Measurements from ENCODE around the gene DCAF11. TPM values are rescaled to one million over a fixed set of nuclear protein-coding genes. Genes with fewer than 3 reads are reported as not detected.

Gene DCAF11
- total RNA-seq, 1 donor from 2014 or later: 80.3 TPM

DNA sequence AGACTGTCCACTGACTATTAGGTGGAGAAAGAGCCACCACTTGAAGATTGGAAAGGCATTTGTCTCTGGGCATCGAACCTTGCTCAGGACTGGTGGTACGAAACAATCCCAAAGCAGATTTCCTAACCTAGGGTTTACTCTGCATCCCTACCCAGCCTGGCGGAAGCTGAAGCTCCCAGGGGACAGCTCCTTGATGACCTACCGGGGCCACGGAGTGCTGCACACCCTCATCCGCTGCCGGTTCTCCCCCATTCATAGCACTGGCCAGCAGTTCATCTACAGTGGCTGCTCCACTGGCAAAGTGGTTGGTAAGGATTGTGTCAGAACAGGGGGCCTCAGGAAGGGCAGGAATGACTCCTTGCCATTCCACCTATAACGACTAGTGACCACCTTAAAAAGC lies 6.6 kb downstream of the DCAF11 start:
- DNase-seq: no peak

DNA sequence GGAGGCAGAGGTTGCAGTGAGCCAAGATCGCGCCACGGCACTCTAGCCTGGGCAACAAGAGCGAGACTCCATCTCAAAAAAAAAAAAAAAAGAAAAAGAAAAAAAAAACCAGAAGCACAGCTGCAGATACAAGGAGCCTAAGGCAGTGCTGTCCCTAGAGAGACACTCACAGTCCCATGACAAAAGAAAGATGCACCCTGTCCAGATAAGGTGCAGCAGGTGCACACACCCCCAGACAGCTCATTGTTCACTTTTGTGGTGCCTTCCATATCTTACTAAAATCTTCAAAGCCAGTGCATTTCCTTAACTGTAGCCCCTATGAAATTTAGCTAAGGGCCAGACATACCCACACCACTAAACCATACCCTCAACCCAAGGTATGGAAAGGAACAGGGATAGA lies 7.8 kb downstream of the DCAF11 start:
- no peak for DNase-seq

DNA sequence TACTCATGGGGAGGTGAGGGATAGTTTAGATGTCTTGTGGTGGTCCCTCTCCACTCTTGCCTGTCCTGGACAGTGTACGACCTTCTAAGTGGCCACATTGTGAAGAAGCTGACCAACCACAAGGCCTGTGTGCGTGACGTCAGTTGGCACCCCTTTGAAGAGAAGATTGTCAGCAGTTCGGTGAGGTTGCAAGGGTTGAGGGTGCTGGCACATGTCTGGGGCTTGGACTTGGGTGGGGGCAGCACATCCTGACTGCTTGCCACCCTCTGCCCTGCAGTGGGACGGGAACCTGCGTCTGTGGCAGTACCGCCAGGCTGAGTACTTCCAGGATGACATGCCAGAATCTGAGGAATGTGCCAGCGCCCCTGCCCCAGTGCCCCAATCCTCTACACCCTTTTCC lies 8.3 kb downstream of the DCAF11 start:
- DNase-seq: no peak

DNA sequence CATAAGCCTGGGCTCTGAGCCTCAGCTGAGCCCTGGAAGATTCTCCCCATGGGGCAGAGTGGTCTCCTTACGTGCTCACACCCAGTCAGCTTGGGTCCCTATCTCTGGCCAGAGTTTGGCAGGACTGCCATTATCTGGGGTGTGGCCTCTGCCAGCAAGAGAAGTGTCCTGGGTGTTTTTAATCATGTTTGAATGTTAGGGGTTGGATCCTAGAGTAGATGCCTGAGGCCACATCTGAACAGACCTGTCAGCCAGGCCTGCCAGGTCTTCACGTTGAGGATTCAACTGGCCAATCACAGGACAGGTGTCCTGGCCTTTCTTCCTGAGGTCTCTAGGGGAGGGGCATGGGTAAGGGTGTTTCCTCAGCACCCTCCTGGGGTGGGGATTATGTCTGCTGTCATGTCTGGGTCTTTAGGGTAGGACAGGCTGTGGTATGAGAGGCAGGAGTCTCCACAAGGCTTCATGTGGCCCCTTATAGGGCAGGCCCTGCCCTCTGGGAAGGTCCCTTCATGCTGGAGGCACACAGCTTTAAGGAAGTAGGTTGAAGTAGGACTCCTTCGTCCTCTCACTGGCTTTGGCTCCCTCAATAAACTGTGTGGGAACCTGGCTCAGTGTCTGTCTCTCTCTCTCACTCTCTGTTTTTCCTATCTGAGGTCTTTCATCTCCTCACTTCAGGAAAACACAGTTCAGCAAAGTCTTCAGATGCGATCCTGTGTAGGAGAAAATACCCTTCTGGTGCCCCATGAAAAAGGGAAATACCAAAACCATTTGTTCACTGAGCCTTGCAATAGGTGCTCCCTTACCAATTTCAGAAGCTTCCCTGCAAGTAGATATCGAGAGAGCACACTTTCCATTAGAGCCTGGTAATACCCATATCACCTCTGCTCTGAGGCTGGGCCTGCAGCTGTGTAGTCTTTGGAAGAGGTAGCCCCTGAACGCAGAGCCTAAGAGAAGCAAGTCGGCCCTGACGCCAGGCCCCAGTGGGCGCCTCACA lies 9.1 kb downstream of the DCAF11 start:
- DNase-seq: no peak

DNA sequence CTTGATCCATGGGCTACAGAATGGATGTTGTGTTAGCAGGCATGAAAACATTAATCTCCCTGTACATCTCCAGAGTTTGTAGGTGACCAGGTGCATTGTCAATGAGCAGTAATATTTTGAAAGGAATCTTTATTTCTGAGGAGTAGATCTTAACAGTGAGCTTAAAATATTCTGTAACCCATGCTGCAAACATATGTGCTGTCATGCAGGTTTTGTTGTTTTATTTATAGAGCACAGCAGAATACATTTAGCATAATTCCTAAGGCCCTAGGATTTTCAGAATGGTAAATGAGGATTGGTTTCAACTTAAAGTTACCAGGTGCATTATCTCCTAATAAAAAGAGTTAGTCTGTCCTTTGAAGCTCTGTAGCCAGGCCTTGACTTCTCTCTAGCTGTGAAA lies 12.4 kb downstream of the DCAF11 start:
- DNase-seq: no peak

DNA sequence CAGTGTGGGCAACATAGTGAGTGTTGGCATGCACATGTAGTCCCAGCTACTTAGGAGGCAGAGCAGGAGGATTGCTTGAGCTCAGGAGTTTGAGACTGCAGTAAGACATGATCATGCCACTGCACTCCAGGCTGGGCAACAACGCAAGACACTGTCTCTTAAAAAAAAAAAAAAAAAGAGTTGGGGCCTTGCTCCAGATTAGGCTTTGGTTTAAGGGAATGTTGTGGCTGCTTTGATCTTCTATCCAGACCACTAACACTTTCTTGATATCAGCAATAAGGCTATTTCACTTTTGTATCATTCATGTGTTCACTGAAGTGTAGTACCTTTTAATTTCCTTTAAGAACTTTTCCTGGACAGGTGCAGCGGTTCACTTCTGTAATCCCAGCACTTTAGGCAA lies 13.1 kb downstream of the DCAF11 start:
- DNase-seq: no peak

DNA sequence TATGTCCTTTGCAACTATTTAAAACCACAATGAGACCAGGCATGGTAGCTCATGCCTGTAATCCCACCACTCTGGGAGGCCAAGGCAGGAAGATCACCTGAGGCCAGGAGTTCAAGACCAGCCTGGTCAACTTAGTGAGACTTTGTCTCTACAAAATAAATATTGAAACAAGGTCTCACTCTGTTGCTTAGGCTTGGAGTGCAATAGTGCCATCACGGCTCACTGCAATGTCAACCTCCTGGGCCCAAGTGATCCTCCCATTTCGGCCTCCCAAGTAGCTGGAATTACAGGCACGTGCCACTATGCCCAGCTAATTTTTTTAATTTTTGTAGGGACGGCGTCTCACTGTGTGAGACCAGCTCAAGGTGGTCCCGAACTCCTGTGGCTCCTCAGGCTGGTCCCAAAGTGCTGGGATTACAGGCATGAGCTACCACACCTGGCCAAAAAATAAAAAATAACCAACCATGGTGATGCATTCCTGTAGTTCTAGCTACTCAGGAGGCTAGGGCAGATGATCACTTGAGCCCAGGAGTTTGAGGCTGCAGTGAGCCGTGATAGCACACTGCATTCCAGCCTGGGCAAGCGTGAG lies 14.9 kb downstream of the DCAF11 start:
- DNase-seq: no peak

DNA sequence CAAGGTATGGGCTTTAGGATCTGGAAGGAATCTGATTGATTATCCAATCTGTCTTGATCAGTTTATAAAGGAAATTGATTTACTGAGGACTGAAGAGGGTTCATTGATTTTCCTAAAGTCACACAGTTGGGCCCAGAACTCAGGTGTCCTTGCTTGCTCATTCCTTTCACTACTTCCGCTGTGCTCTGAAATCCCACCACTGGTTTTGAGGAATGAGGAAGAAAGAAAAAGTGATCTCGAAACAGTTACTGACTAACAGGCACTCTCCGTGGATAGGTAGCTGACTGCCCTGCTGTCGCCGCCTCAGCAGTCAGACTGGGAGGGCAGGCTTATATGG lies 15.8 kb downstream of the DCAF11 start, which contains the start of gene FITM1:
TSS of gene FITM1 (plus strand) at position 280 of the 337 bp plus-strand sequence. CDS start 905 bp downstream, outside the sequence.
- no peak for DNase-seq

DNA sequence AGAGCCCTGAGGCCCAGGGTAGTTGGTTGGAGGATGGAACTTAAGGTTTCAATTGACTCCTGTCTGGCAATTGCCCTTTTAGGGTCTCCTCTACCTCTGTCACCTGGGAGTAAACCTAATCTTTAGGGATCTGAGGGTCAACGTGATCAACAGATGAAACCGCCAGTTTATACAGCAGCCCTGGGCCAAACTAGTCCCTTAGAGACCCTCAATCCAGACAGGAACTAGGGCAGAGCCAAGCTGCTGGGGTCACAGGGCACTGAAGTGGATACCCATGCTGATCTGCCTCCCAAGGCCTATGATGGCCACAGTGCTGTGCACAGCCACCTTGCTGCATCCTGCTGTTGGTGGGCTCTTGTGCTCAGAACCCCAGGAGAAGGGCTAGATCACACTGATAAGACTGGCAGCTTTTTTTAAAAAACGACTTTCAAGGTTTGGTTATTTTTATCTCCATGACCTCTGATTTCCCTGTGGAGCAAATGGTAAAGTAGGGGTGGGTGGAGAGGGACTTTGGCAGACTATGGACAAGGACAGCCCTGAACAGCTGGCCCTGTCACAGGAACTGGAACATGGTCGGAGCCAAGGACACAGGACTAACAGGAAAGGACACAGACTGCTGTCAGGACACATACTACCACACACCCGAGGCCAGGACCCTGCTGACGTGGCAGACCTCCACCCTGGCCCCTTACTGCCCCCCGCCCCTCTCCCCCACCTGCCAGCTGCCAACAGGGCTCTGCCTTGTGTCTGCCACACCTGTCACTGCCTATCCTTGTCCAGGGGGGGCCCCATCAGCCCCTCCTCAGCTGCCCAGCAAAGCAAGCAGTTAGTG lies 16.4 kb downstream of the DCAF11 start:
- peak; percentile 94 for DNase-seq

DNA sequence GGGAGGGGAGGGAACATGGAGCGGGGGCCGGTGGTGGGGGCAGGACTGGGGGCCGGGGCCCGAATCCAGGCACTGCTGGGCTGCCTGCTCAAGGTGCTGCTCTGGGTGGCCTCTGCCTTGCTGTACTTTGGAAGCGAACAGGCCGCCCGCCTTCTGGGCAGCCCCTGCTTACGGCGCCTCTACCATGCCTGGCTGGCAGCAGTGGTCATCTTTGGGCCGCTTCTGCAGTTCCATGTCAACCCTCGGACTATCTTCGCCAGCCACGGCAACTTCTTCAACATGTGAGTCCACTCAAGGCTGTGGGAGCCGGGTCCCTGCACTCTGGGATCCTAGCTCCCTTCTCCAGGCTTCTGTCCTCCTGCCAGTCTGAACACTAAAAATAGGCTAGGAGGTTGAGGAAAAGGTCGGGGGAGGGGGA lies 17.0 kb downstream of the DCAF11 start:
- DNase-seq: peak; percentile 35

DNA sequence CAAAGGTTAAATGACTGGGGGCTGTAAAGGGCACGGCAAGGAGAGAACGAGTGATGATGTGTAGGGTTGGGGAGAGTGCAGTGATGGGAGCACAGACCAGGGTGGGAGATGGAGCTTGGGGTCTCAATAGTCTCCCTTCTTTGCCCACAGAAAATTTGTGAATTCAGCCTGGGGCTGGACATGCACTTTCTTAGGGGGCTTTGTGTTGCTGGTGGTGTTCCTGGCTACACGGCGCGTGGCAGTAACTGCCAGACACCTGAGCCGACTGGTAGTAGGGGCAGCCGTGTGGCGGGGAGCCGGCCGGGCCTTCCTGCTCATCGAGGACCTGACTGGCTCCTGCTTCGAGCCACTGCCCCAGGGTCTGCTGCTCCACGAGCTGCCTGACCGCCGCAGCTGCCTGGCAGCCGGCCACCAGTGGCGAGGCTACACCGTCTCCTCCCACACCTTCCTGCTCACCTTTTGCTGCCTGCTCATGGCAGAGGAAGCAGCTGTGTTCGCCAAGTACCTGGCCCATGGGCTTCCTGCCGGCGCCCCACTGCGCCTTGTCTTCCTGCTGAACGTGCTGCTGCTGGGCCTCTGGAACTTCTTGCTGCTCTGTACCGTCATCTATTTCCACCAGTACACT lies 17.6 kb downstream of the DCAF11 start:
- no peak for DNase-seq

DNA sequence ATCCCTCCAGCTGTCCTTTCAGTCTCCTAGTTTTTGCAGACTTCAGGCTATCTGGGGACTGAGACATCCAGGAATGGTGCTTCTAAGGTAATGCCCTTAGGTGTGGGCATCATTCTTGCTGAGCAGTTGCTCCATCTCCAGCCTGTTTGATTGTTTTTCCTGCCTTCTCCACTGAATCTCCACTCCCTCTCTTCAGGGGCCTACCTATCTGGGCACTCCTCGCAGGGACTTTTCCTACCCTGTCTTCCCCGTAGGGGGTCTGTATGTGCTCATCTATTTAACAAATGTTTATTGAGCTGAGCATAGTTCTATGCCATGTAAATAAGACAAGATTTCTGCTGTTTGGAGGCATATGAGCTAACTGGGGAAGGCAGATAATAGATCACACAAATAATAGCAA lies 18.4 kb downstream of the DCAF11 start:
- no peak for DNase-seq

DNA sequence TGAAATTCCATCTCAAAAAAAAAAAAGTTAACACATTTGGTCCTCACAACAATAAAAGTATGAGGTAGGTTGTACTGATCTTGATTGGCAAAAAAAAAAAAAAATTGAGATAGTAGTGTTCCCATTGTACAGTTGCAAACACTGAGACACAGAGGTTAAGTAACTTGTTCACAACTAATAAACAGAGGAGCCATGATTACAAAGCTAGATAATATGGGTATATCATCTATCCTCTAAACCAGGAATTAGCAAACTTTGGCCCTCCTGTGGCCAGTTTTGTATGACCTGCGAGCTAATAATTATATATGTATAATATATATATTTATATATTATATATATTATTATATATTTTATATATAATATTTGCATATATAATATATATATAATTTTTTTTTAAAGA lies 19.2 kb downstream of the DCAF11 start:
- DNase-seq: no peak

DNA sequence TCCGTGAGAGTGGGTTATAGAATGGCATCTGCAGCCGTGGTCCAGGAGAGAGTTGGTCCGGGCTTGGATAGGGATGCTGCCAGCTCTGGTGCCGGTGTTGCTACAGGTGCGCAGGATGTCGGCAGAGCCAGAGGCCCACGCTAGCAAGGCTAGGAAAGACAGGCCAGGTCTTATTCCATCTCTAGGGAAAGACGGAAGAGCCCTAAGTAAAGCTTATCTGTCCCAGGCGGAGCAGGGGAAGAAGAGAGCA lies 20.9 kb downstream of the DCAF11 start:
- no peak for DNase-seq

DNA sequence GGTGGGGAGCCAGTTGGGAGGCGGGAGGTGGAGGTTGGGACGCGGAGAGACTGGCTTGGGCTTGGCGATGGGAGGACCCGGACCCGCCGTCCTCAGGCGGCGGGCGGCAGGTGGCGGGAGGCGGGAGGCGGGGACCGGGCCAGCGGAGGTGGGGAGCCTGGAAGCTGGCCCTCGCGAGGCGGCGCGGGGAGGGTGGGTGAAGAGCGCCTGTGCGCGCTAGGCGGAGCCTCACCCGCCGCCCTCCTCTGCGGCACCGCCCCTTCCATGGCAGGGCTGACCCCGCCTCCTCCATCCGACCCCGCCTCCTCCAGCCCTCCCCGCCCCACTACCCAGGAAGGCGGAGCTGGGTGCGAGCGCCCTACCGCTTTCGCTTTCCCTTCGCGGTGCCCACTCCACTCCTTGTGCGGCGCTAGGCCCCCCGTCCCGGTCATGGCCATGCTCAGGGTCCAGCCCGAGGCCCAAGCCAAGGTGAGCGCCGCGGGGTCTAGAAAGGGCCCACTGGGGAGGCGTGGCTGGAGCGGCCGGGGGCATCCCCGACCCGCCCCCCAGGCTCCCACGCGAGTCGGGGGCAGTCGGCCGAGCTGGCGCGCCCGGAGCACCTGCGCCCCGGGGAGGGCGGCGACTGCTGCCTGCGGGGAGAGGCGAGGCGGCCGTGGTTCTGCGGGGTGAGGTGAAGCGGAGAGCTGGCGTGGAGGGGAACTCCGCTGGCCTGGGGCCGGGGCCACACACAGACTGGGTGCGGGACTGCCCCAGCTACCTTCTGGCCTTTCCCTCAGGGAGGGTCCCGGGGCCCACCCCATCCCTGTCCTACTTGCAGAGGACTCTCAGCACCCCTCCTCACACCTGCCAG lies 21.5 kb downstream of the DCAF11 start, which contains the start of gene PSME1:
TSS of gene PSME1 (plus strand) at position 361 of the 850 bp plus-strand sequence. CDS start at position 430, 69 bp downstream.
- DNase-seq: peak; percentile 96

DNA sequence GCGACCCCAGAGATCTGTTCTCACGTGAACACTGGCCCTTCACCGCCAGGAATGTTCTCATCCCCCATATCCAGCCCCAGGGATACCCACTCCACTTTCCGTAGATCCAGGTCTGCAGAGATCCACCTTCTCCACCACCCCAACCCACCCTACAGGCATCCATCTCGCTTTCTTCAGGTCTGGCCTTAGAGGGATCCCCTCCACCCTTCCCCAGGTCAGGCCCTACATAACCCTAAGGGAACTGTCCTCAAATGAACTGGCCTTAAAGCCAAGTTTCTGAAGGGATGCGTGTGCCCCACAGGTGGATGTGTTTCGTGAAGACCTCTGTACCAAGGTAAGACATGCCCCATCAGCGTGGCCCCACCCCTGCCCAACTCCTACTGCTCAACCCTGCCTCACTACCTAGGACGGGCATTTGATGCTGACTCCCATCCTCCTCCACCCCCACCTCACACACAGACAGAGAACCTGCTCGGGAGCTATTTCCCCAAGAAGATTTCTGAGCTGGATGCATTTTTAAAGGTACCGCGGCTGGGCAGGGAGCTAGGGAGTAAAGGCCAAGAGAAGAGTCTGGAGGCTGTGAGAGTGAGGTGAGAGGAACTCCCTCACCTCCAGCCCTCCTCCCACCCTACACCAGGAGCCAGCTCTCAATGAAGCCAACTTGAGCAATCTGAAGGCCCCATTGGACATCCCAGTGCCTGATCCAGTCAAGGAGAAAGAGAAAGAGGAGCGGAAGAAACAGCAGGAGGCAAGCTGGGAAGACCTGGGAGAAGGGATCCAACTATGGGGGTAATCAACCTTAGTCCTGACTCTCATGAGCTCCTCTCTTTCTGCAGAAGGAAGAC lies 22.3 kb downstream of the DCAF11 start:
- no peak for DNase-seq

DNA sequence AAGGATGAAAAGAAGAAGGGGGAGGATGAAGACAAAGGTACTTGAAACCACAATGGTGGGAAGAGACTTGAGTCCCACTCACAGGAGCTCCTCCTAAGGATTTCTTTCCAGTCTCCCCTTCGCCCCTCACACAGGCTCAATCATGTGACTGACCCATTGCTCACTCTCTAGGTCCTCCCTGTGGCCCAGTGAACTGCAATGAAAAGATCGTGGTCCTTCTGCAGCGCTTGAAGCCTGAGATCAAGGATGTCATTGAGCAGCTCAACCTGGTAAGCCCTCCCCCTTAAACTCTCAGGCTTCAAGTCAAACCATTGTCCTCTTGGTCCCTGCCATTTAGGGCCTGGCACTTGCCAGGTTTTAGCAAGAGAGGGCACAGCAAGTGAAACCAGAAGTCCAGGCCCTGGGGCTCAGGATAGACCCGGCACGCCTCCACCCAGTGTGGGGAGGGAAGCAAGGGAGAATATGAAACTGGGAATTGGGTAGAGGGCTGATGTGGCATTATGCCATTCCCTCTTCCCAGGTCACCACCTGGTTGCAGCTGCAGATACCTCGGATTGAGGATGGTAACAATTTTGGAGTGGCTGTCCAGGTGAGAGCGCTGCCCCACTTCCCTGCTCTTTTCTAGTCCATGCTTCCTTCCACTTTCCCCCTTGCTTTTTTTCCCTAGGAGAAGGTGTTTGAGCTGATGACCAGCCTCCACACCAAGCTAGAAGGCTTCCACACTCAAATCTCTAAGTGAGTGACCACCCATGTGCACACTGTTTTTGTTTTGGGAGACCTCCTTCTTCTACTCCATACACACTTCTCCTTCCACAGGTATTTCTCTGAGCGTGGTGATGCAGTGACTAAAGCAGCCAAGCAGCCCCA lies 23.2 kb downstream of the DCAF11 start:
- no peak for DNase-seq

DNA sequence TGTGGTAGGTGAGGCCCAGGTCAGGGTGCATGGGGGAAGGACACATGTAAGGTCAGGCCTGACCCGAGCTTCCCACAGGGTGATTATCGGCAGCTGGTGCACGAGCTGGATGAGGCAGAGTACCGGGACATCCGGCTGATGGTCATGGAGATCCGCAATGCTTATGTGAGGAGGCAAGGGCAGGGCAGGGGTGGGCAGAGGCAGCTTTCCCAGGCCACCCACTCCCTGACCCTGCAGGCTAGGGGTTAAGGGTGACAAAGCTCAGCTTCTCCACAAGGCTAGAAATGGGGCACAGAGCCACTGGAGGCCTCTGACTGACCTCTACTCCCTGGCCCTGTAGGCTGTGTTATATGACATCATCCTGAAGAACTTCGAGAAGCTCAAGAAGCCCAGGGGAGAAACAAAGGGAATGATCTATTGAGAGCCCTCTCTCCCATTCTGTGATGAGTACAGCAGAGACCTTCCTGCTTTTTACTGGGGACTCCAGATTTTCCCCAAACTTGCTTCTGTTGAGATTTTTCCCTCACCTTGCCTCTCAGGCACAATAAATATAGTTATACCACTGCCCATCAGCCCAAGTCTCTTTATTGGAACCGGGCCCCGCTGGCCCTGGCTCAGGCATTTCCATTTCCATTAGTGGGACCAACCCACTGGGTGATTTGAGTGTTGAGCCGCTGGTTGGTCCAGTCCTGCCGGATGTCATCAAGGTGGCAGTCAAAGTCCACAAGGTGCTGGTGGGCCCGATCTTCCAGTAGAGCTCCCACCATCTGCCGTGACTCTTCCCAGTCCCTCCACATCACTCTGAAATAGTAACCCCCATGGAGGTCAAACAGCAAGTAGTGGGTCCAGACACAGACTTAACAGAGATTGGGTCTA lies 24.1 kb downstream of the DCAF11 start:
- no peak for DNase-seq
